ENCODE measurements around the gene FTO. TPM values are rescaled to one million over a fixed set of nuclear protein-coding genes. Genes with fewer than 3 reads are reported as not detected.

Gene FTO
- total and polyA plus RNA-seq, 2 of the 13 experiments (the other 11 are each of a cell fraction or from before 2014, with no cell fraction given): 41.6 to 55.8 TPM

DNA sequence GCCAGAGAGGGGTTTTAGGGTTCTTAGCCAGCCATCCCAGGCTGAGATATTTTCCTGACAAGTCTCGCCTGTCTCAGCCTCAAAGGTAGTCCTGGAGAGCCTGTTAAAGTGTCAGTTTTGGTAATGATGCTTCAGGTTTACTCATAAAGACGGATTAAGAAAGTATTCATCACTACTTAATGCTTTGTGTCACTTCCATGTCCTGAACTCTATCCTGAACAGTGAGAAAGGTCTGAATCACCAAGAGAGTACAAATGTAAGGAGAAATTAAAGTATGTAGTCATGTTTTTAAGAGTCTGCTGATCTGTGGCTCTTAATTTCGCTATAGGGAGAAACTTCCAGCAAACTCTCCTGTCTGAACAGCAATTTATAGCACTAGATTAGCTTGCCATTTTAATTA, 14.3 kb upstream of the FTO start (continued):
- TF ChIP-seq PRDM10 (CRISPR knock-in tag; IDR thresholded peaks at IDR 0.05; ENCODE audit: low read depth): no peak
- no peak for TF ChIP-seq TEAD2 (CRISPR knock-in tag; IDR thresholded peaks at IDR 0.05)
- TF ChIP-seq, protein P1, sequence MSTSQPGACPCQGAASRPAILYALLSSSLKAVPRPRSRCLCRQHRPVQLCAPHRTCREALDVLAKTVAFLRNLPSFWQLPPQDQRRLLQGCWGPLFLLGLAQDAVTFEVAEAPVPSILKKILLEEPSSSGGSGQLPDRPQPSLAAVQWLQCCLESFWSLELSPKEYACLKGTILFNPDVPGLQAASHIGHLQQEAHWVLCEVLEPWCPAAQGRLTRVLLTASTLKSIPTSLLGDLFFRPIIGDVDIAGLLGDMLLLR (CRISPR knock-in tag; IDR thresholded peaks at IDR 0.05): no peak
- TF ChIP-seq KAT7 (CRISPR knock-in tag; IDR thresholded peaks at IDR 0.05; ENCODE audit: borderline replicate concordance): no peak
- TF ChIP-seq KDM4B (CRISPR knock-in tag; IDR thresholded peaks at IDR 0.05): no peak
- TF ChIP-seq ZNF281 (CRISPR knock-in tag; IDR thresholded peaks at IDR 0.05; ENCODE audit: borderline replicate concordance): no peak
- TF ChIP-seq, protein P2, sequence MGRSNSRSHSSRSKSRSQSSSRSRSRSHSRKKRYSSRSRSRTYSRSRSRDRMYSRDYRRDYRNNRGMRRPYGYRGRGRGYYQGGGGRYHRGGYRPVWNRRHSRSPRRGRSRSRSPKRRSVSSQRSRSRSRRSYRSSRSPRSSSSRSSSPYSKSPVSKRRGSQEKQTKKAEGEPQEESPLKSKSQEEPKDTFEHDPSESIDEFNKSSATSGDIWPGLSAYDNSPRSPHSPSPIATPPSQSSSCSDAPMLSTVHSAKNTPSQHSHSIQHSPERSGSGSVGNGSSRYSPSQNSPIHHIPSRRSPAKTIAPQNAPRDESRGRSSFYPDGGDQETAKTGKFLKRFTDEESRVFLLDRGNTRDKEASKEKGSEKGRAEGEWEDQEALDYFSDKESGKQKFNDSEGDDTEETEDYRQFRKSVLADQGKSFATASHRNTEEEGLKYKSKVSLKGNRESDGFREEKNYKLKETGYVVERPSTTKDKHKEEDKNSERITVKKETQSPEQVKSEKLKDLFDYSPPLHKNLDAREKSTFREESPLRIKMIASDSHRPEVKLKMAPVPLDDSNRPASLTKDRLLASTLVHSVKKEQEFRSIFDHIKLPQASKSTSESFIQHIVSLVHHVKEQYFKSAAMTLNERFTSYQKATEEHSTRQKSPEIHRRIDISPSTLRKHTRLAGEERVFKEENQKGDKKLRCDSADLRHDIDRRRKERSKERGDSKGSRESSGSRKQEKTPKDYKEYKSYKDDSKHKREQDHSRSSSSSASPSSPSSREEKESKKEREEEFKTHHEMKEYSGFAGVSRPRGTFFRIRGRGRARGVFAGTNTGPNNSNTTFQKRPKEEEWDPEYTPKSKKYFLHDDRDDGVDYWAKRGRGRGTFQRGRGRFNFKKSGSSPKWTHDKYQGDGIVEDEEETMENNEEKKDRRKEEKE (IDR thresholded peaks at IDR 0.05): no peak
- TF ChIP-seq RBM22 (optimal IDR thresholded peaks at IDR 0.05; ENCODE audit: low read length): no peak
